ENCODE data around the gene GET4.

GRCh38 chr7:932651-932975 is 56.3 kb downstream of the GET4 start:
- TF ChIP-seq, protein P1, sequence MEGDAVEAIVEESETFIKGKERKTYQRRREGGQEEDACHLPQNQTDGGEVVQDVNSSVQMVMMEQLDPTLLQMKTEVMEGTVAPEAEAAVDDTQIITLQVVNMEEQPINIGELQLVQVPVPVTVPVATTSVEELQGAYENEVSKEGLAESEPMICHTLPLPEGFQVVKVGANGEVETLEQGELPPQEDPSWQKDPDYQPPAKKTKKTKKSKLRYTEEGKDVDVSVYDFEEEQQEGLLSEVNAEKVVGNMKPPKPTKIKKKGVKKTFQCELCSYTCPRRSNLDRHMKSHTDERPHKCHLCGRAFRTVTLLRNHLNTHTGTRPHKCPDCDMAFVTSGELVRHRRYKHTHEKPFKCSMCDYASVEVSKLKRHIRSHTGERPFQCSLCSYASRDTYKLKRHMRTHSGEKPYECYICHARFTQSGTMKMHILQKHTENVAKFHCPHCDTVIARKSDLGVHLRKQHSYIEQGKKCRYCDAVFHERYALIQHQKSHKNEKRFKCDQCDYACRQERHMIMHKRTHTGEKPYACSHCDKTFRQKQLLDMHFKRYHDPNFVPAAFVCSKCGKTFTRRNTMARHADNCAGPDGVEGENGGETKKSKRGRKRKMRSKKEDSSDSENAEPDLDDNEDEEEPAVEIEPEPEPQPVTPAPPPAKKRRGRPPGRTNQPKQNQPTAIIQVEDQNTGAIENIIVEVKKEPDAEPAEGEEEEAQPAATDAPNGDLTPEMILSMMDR (IDR thresholded peaks at IDR 0.05; ENCODE audit: poor library complexity), result no peak
- TF ChIP-seq EZH2 (IDR thresholded peaks at IDR 0.05; ENCODE audit: borderline replicate concordance), result no peak

All from hepatocyte (in vitro differentiated cells).